22Rv1 (cell line): ENCODE data around the gene CA5A.

ENCODE experiments used
- ZFX ChIP-seq: fragments of 450-650 bp; IDR thresholded peaks from 2 replicates; pipeline ENCODE4 v1.6.1; 2017; ENCODE audit warnings: antibody characterized with exemption, borderline replicate concordance
- TF ChIP-seq, protein P1 (sequence below): fragments of 450-650 bp; IDR thresholded peaks from 2 replicates; pipeline ENCODE4 v1.5.1; 2017; ENCODE audit warnings: mild to moderate bottlenecking

DNA sequence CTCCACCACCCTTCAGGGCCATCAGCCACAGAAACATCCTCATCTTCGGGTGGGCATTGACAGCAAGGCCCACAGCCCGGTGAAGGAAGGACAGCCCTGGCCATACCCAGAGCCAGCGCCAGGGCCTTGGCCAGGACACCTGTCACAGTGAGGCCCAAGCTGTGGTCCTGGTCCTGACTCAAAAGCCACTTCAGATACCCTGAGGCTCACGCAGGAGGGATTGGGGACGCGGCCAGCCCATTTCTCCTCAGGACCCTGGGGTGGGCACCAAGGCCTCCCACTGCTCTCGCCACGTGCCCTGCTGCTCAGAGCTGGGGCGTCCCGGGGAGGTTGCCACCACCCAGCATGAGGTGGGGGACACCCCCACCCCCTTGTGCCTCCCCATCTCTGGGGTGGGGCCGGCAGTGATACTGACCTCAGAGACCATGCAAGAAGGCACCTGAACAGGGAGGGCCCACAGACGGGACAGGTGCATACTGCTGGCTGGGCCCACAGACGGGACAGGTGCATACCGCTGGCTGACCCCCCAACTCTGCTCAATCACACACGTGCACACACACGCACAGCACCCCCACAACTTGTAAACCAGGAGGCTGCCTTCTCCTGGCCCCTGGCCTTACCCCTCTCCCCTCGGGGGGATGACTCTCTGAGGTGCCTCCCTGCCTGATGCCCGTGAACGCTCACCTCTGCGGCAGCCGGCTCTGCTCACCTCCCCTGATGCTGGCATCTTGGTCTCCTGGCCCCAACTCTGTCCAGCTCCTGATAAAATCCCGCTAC is 81.2 kb downstream of the CA5A start:
- TF ChIP-seq, protein P1, sequence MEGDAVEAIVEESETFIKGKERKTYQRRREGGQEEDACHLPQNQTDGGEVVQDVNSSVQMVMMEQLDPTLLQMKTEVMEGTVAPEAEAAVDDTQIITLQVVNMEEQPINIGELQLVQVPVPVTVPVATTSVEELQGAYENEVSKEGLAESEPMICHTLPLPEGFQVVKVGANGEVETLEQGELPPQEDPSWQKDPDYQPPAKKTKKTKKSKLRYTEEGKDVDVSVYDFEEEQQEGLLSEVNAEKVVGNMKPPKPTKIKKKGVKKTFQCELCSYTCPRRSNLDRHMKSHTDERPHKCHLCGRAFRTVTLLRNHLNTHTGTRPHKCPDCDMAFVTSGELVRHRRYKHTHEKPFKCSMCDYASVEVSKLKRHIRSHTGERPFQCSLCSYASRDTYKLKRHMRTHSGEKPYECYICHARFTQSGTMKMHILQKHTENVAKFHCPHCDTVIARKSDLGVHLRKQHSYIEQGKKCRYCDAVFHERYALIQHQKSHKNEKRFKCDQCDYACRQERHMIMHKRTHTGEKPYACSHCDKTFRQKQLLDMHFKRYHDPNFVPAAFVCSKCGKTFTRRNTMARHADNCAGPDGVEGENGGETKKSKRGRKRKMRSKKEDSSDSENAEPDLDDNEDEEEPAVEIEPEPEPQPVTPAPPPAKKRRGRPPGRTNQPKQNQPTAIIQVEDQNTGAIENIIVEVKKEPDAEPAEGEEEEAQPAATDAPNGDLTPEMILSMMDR, result no peak
- TF ChIP-seq ZFX, result no peak
